ENCODE data around the gene FOXK1. TPM values are rescaled to one million over a fixed set of nuclear protein-coding genes. Genes with fewer than 3 reads are reported as not detected.

The FOXK1 gene
- total and polyA plus RNA-seq, 12 donors = 3.6 to 30.6 (median 24.2) TPM

DNA sequence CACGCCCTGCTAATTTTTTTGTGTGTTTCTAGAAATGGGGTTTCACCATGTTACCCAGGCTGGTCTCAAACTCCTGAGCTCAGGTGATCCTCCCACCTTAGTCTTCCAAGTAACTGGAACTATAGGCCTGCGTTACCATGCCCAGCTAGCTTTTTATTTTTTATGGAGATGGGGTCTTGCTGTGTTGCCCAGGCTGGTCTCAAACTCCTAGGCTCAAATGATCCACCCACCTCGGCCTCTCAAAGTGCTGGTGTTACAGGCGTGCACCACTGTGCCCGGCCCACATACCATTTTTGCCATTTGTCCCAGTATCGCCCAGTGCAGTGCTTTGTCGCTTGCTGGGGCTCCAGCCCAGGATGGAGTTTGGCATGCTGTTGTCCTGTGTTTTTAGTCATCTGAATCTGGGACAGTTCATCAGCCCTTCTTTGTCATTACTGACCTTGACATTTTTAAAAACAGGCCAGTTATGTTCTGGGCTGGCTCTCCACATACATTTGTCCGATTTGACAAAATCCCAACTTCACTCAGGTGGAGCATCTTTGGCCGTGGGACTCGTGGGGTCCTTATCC is 16.7 kb downstream of the FOXK1 start:
- peaks cover 17 to 80% (median 56%) of the 10 kb centered on the region in 9 donors for H3K4me1 ChIP-seq
- intact Hi-C loops (cut with DNase I) = no loop called here
- WGBS, 2 donors = 83 to 88% methylated on average over 10 of the region's 10 CpGs

GRCh38 chr7:4699841-4700240 is 17.7 kb downstream of the FOXK1 start:
- no peaks in the 10 kb centered on the region for H3K9me3 ChIP-seq
- no peaks in the 10 kb centered on the region for H3K36me3 ChIP-seq
- 68 to 69% methylated on average over 10 of the region's 10 CpGs for WGBS, 2 donors
- ATAC-seq (no peak), DNase-seq (no peak)
- H3K27me3 ChIP-seq = no peaks in the 10 kb centered on the region
- peak overlapping the region in 3 of 10 donors; percentile 3 to 43 (median 28) for H3K27ac ChIP-seq
- peaks cover 14 to 79% (median 52%) of the 10 kb centered on the region in 9 donors for H3K4me1 ChIP-seq
- TF ChIP-seq CTCF (IDR thresholded peaks at IDR 0.05) = no peak
- H3K4me3 ChIP-seq = no peak overlapping the region
- intact Hi-C loops (cut with DNase I) = no loop called here

More for the DNA sequence above, 16.7 kb downstream of the FOXK1 start:
- H3K9me3 ChIP-seq = no peaks in the 10 kb centered on the region
- peak overlapping the region in 5 of 10 donors; percentile 3 to 43 (median 28) for H3K27ac ChIP-seq
- H3K36me3 ChIP-seq = no peaks in the 10 kb centered on the region
- H3K4me3 ChIP-seq = no peak overlapping the region
- DNase-seq (no peak), ATAC-seq (no peak)
- no peak for TF ChIP-seq CTCF (IDR thresholded peaks at IDR 0.05)
- no peaks in the 10 kb centered on the region for H3K27me3 ChIP-seq

DNA sequence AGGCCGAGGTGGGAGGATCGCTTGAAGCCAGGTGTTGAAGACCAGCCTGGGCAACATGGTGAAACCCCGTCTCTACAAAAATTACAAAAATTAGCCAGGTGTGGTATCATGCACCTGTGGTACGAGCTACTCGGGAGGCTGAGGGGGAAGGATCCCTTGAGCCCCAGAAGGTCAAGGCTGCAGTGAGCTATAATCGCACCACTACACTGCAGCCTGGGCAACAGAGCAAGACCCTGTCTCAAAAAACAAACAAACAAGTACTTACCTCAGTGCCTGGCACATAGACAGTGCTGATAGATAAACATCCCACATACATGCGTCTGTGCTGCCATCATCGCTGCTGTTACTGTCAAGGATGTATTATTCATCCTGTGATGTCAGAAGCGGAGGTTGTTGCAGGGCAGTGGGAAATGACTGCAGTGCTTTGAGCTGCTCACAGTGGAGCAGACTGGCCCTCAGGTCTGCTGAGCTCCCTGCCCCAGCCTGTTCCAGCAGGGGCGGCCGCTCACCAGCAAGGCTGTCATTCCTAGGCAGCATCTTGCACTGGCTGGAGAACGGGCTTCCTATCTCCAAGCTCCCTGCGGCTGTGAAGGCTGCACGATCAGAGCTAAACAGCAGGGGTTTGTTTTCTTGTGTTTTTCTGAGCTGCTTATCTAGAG is 18.6 kb downstream of the FOXK1 start:
- H3K4me1 ChIP-seq = peaks cover 14 to 78% (median 54%) of the 10 kb centered on the region in 9 donors

More for the DNA sequence above, 18.6 kb downstream of the FOXK1 start:
- intact Hi-C loops (cut with DNase I) = no loop called here
- DNase-seq (no peak), ATAC-seq (peak in 7 of 8 donors; percentile 38 to 64 (median 51))
- Histone ChIP-seq H3K9me3 (no peaks in the 10 kb centered on the region), H3K27ac (peak overlapping the region in 2 of 10 donors; percentile 43 to 51), H3K4me3 (no peak overlapping the region), H3K27me3 (no peaks in the 10 kb centered on the region), H3K36me3 (no peaks in the 10 kb centered on the region)
- WGBS, 2 donors = 68 to 69% methylated on average over 14 of the region's 14 CpGs
- no peak for TF ChIP-seq CTCF (IDR thresholded peaks at IDR 0.05)

Data from heart right ventricle (tissue), 16 donors.